ENCODE data around the gene BROX.

Gene BROX

DNA sequence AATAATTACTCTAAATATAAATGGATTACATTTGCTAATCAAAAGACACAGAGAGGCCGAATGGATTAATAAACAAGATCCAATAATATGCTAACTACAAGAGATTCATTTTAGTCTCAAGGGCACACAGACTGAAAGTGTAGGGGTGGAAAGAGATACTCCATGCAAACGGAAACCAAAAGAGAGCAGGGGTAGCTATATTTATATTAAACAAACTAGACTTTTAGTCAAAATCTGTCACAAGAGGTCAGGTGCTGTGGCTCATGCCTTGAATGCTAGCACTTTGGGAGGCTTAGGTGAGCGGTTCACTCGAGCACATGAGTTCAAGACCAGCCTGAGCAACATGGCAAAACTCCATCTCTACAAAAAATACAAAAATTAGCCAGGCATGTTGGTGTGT lies 68.9 kb downstream of the BROX start:
- DNase-seq = no peak

DNA sequence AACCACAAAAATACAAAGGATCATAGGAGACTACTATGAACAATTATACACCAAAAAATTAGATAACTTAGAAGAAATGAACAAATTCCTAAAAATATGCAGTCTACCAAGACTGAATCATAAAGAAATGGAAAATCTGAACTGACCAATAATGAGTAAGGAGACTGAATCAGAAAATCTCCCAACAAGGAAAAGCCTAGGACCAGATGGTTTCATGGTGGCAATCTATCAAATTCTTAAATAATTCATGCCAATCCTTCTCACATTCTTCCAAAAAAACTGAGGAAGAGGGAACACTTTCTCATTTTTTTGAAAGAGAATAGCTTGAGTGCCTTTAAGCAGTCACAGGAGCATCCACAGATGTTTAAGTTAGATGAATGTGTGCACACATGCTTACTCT lies 70.7 kb downstream of the BROX start:
- DNase-seq = no peak

DNA sequence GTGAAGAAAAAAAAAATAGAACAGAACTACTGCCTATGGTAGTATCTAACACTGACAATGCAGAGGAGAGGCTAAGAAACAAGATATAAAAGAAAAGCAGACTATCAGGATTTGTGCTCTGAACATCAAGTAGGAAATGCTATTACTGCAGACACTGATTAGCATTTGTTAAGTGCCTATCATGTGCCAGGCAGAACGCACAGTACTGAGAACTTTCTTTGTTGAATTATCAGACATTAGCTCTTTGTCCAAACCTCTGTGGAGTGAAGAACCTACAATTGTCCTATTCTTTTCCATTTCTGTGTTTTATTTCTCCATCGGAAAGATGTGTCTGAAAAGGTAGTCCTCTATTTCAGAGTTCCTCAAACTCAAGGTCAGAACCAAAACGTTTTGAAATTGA lies 72.0 kb downstream of the BROX start:
- no peak for DNase-seq

Data from NCI-H1930 (cell line).